Limb (tissue), 2 donors: ENCODE measurements around the gene CUX1.

Source experiments
- DNase-seq, 2 donors: peaks; one replicate each; pipeline ENCODE4 v3.0.0-alpha.2; 2016; ENCODE audit errors: extremely low spot score in 2 of 2

CUX1 gene

DNA sequence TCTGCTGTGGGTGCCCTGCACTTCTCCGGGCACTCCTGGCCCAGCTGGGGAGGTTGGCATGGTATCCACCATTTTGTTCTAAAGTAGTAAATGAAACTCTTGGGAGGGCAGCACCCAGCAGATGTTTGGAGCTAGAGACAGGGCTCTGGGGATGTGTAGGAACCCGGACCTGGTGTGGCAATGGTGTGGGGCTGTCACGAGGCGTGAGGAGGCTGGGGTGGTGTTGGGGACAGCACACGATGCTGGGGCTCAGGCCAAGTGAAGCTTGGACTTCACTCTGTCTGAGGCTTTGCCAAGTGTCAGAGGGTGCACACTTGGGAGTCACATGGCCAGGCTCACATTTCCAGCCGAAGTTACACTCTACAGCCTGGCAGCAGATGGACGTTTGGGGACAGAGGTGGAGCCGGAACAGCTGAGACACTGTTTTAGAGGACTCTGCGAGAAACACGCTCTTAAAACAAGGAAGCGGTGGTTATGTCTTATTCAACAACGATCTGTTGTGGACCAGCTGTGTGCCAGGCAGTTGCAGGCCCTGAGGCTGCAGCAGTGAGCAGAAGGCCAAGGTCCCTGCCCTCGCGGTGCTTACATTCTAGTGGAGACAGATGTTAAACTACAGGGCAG lies 118.2 kb downstream of the CUX1 start:
- no peak for DNase-seq

- no peak for DNase-seq
Observed at GRCh38 chr7:101936223-101936610, 118.8 kb downstream of the CUX1 start.

DNA sequence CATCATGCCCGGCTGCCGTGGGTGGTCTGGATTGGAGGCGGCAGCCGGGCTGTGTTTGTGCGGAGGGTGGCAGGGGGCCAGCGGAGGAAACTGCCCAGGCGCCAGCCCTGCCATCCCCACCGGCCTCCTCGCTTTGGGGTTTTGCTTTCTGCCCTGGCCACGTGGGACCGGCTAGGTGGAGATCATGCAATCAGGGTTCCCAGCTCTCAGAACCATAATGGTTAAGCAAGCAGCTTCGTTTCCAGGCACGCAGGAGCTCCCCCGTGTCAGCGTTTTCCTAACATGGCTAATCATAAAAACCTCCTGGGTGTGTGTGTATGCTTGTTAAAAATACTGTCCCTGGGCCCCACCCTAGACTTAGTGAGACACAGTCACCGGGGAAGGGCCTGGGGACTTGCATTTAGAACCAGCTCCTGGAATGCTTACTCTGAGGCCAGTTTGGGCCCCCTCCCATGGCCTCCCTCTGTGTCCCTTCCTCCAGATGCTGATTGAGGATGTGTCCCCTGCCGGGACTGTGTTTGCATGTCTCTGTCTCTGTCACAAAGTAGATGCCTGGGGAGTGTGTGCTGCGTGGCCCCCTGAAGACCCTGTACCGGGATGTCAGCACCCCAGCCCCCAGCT lies 119.3 kb downstream of the CUX1 start:
- peak in 1 of 2 donors; percentile 56 for DNase-seq

DNA sequence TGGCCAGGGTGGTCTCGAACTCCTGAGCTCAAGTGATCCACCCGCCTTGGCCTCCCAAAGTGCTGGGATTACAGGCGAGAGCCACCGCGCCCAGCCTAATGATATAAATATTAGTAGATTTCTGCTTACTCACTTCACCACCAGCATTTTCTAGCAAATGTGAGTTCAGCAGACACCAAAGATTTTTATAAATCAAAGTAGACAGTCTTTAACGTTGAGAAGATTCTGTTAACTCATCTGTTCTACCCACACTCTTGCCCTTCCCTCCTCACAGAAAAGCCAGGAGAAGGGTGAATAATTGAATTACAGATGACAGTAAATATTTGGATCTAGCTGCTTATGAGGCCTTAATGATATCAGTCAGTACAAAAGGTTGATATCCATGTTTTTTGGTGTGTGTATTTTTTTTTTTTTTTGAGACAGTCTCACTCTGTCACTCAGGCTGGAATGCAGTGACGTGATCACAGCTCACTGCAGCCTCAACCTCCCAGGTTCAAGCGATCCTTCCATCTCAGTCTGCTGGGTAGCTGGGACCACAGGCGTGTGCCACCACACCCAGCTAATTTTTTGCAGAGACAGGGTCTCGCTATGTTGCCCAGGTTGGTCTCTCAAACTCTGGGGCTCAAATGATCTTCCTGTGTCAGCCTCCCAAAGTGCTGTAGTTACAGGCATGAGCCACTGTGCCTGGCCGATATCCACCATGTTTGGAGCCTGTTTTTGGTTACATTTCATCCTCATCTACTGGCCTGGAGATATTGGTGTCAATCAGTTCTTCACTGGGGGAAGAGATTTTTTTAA lies 120.5 kb downstream of the CUX1 start:
- no peak for DNase-seq

- DNase-seq = no peak
Observed at GRCh38 chr7:101939136-101939695, 121.8 kb downstream of the CUX1 start.

DNA sequence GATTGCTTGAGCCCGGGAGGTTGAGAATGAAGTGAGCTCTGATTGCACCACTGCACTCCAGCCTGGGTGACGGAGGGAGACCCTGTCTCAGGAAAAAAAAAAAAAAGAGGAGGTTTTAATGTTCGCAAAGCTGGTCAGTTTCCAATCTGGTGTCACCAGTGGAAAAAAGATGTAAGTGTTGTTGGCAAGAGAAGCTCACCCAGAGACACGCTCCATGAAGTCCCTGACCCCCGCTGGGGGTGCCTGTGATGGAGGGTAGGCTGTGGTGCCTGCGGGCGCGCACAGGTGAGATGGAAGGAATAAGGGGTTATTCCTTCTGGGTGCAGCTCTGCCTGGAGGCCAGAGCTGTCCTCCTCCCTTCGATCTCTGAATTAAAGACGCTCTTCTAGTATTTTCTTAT lies 122.7 kb downstream of the CUX1 start:
- DNase-seq = no peak

- peak in 1 of 2 donors; percentile 50 for DNase-seq
Observed at GRCh38 chr7:101940830-101941229, 123.4 kb downstream of the CUX1 start.

DNA sequence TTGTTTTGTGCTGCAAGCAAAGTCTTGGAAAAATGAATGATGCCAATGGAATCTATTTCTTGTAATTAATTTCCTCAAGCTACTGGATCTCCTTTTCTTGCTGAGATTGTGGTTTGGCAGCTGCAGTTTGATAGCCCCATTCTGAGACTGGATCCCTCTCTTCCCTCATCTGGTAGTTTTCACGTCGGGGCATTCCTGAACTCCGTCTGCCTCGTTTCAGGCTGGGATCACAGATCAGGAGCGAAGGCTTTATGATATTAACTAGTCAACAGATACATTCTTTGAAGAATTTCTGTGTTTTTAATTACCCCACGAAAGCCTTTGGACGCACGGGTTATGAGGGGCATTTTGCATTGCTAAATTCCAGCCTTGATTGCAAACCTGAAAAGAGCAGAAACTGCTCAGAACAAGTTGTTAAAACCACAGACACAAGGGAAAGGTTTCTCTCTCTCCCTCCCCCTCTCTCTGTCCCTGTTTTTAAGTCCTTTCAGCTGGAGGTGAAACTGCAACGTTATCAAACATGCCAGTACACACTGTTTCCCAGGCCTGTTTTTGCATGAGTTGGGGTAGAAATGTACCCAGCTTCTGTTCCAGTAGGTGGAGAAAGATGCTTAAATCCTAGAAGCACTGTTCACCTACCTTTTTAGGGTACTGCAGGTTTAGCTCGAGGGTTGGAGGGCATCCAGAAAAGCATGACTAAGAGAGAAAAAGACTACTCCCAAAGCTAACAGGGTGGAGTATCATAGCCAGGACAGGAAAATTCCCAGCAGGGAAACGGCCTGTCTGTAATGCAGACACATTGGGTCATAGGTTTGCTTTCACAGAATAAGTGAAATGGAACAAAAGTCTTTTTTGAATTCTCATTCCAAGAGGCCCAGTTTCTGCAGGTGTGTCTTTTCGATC lies 124.3 kb downstream of the CUX1 start:
- DNase-seq = no peak

DNA sequence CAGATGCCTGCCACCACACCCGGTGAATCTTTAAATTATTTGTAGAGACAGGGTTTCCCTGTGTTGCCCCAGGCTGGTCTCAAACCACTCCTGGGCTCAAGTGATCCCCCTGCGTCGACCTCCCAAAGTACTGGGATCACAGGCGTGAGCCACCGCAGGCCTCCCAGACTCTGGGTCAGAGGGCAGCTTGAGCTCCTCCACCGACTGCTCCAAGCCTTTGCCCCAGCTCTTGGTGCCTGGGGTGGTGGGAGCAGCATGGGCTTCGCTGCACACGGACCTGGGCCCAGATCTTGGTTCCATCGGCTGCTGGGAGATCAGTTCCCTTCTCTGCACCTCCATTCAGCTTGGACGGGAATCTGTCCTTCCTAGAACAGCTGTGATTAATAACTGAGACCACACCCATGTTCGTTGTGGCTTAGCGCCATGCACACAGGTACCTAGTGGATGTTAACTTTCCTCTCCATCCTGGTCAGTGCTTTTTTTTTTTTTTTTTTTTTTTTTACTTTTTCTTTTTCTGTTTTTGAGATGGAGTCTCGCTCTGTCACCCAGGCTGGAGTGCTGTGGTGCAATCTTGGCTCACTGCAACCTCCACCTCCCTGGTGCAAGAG lies 125.3 kb downstream of the CUX1 start:
- DNase-seq = no peak

DNA sequence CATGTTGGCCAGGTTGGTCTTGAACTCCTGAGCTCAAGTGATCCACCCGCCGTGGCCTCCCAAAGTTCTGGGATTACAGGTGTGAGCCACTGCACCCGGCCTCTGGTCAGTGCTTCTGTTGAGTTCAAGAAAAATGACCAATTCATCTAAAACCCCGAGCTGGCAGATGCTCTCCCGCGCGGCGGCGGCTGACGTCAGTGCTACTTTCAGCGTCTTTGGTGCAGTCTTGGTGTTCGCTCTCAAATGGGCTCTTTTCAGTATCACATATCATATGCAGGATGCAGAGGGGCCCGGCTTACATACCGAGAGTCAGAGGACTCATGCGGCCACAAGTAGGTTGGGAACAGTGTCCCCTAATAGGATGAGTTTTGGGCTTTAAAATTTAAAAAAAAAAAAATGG lies 125.9 kb downstream of the CUX1 start:
- no peak for DNase-seq

DNA sequence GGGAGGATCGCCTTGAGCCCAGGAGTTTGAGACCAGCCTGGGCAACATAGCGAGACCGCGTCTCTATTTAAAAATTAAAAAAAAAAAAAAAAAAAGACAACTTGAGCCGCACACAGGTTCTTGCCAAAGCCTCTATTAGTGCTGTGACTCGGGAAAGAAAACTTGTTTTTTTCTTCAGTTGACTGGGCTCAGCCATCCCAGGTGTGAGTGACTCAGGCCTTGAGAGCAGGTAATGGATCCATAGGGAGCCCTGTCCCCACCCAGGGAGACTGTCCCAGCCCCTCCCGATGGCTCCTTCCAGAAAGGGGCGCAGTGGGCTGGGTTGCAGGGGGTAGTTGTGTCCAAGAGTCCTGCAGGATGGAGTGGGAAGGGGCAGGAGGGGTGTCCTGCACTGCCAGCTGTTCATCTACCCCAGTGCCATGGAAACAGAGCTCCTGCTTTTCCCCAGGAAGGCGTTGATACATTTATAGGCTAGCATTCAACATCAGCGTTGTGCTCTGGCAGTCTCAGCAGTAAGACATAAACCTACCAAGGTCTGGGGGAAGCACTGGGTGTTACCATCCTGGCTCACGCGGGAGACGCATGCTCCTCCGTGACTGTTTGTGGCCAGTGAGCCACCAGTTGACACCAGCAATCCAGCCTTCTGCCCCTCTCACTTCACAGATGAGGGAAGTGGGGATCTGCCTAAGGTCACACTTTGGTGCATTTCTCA lies 126.6 kb downstream of the CUX1 start:
- no peak for DNase-seq

DNA sequence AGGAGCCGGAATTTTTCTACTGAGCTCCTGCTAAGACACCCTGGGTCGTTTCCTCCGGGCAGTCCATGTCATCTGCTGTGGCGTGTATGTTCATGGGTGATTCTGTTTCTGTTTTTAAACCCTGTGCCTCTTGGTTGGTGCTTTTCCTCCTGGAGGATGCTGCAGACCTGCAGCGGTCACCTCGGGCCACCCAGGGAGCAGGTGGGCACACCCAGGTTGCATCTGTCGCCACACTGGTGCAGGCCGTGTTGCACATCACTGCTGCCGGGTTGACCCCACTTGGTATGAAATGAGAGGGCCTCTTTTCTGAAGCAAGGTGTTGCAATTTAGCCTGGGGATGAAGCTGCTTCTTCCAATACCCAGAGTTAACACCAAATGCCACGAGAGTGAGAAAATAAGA lies 127.2 kb downstream of the CUX1 start:
- DNase-seq = no peak

GRCh38 chr7:101945034-101945758 lies 127.8 kb downstream of the CUX1 start:
- no peak for DNase-seq

- DNase-seq = no peak
Observed at GRCh38 chr7:101947899-101948298, 130.5 kb downstream of the CUX1 start.

GRCh38 chr7:101948650-101949049 lies 131.2 kb downstream of the CUX1 start:
- no peak for DNase-seq

DNA sequence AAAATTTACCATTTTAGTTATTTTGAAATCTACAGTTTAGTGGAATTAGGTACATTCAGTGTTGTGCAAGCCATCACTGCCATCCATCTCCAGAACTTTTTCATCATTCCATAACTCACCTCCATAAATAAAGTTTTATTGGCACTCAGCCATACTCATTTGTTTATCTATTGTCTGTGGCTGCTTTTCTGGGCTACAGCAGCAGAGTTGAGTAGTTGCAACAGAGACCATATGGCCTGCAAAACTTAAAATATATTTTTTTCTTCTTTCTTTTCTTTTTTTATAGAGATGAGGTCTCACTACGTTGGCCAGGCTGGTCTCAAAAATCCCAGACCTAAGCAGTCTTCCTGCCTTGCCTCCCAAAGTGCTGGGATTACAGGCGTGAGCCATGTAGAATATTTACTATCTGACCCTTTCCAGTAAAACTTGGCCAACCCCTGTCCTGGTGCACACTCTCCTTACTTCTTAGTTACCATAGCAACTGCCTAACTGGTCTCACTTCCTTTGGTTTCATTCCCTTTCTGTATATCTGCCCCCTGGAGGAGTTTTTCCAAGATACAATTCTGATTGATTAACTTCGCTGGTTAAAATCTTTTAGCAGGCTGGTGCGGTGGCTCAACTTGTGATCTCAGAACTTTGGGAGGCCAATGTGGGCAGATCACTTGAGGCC lies 133.2 kb downstream of the CUX1 start:
- DNase-seq = no peak

GRCh38 chr7:101951757-101952156 lies 134.3 kb downstream of the CUX1 start:
- DNase-seq = no peak

DNA sequence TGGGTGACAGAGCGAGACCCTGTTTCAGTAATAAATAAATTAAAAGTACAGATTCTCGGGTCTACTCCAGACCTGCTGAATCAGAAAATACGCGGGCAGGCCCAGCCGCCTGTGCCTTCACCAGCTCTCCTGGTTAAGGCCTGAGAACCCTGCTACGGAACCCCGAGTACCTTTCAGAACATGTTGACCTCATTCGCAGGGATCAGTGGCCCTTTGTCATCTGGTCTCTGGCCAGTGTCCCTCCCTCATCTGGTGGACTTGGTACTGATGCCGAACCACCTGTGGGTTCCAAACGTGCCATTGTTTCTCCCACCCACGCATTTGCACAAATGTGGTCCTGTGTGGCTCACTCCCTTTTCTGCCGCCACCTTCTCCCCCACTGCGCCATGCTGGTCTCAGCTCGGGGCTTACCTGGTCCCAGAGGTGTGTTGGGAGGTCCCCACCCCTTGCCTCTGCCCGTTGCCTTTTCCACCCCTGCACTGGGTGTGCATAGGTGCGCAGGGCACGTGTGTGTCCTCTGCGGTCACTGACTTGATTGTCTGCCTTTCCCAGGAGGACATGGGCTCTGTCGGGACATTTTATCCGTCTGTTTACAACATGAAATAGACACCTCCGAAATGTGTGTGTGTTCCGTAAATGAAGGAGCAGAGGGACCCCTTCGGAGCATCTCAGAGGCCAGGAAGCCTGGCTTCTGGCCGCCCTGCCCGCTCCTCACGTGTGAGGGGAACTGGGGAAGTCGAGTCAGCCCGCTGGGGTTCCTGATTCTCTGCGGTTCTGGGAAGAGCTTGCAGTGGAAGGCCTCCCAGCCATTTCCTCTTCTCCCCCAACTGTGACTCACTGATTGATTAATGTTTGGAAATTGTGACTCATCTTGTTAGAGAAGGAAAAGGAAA lies 135.2 kb downstream of the CUX1 start:
- DNase-seq = no peak
